GM13976 (cell line): ENCODE measurements around the gene ABHD6.

Source experiments
- DNase-seq: peaks from one replicate; pipeline ENCODE4 v3.0.0; 2012; ENCODE audit warnings: low spot score
- CTCF ChIP-seq: IDR thresholded peaks from 2 replicates; pipeline ENCODE4 v1.5.1; 2012; ENCODE audit warnings: borderline replicate concordance, mild to moderate bottlenecking; ENCODE audit not compliant: insufficient read depth; ENCODE audit errors: extremely low read depth, missing control alignments, control extremely low read depth
- in situ Hi-C: fragments of 300-500 bp; cut with MboI; formaldehyde crosslinking; loops from one replicate; pipeline ENCODE4 v1.12.0; 2022; ENCODE audit warnings: low sequenced_read_pairs, mixed read lengths, inconsistent platforms; ENCODE audit not compliant: unreplicated experiment

The ABHD6 gene

DNA sequence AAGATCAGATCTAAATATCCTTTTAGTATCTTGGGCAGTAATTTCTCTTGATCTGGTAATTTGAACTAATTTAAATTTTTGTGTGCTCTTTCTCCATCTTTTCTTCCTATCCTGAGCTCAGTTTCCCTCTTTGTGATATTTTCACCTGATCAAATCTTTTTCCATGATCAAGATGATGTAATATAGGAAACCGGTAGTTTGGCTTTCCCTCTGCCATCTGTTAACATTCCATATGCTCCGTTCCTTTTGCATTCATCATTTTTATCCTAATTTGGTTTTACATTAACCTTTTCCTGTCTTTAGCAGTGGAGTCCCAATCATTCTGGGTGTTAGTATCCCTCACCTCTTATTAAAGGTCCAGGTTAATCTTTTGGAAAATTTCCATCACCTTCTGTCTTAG lies 5.9 kb upstream of the ABHD6 start:
- no peak for TF ChIP-seq CTCF
- in situ Hi-C loops = no loop called here
- DNase-seq = no peak

DNA sequence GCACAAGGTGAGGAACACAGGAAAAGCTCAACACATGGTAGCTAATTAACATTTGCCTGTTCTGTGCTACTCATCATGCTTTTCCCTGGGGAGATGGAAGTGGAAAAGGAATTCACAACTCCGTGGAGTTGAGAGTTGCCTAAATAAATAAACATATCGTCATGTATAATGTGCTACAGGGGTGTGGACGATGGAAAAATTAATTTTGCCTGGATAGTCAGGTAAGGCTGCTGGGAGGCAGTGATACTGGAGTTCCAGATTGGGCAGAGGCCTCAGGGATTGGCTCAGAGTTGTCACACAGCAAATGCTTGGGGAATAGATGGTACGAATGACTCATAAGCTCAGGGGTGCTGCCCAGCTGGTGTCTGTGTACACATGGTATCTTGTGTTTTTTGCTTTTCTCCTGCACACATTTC lies 3.1 kb upstream of the ABHD6 start:
- DNase-seq = no peak
- no peak for TF ChIP-seq CTCF
- in situ Hi-C loops = no loop called here

DNA sequence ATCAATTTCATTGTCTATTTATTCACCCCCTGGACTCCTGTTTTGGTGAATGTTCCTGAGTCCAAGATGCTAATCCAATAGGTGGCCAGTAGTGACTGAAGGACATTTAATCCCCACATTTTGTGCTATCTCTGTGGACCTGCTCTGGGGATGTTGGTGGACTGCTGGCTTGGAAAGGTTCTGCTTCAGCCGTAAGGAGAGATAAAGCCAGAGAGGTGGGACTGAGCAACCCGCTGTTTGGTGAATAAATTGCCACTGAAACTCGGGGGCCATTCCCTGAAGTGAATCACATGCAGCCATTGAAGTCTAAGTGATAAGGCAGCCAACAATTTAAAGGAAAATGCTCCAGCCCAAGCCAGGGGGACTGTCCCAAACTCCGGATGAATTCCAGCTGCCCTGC lies 1.6 kb upstream of the ABHD6 start:
- no peak for DNase-seq
- in situ Hi-C loops = no loop called here
- TF ChIP-seq CTCF = no peak

GRCh38 chr3:58236527-58237237 lies 910 bp upstream of the ABHD6 start:
- in situ Hi-C loops = no loop called here
- no peak for TF ChIP-seq CTCF
- no peak for DNase-seq

DNA sequence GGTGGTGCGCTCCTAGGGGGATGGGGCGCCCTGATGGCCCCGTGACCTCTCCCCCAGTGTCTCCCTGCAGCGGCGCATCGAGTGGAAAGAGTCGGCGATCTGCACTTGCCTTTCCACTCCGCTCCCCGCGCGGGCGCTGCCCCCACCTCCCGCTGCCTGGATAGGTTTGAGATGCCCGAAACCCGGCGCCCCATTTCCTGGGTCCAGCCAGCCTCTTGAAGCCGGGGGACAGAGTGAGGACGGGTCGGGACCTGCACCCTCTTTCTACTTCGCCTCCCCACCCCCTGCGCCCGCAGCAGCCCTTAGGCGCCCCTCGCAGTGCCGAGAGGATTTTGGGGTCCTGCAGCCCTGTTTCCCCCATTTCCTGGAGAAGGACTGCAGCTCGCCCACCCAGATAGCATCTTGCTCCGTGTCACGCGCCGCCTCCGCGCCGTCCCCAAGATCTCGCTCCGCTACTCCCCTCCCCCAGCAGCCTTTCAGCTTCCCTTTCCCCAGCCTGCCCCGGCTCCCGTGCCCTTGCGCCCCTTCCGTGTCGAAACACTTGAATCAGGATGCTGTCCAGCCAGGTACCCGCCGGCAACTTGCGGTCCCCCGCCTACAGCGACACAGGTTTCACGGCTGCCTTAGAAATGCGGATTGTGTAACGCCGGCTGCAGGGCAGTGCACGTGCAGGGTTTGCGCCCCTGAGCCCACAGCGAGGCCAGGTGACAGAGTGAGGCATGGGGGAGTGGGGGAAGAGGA lies 519 bp downstream of the ABHD6 start:
- in situ Hi-C loops = no loop called here
- TF ChIP-seq CTCF = no peak
- peak; percentile 53 for DNase-seq

- in situ Hi-C loops = no loop called here
- no peak for DNase-seq
- no peak for TF ChIP-seq CTCF
Observed at GRCh38 chr3:58238830-58239229, 1.2 kb downstream of the ABHD6 start.
